Gastrocnemius medialis (tissue), 4 donors: Measurements from ENCODE around the gene APBA2. TPM values are rescaled to one million over a fixed set of nuclear protein-coding genes. Genes with fewer than 3 reads are reported as not detected.

Experiments used
- ATAC-seq, 2 donors: fragments of 150-250 bp; one replicate each; pipeline ENCODE4 v1.9.1; 2016
- DNase-seq, 2 donors: peaks; one replicate each; pipeline ENCODE4 v3.0.0-alpha.2; 2019
- H3K27ac ChIP-seq, 4 donors: fragments of 200-600 bp; sonication (generic); 1 replicate in 1 of 4; 2 replicates in 3 of 4; pipeline ENCODE4 v1.5.1; 2016 to 2018; ENCODE audit warnings: mild to moderate bottlenecking in 2 of 4, moderate library complexity in 1 of 4
- H3K27me3 ChIP-seq, 3 donors: fragments of 200-600 bp; sonication (generic) in 2 of 3; 1 replicate in 1 of 3; 2 replicates in 2 of 3; pipeline versions ENCODE4 v1.5.1 to v1.6.0; 2016 to 2019; ENCODE audit warnings: mild to moderate bottlenecking in 1 of 3, moderate library complexity in 1 of 3
- H3K36me3 ChIP-seq, 2 donors: fragments of 200-600 bp; sonication (generic) in 1 of 2; one replicate each; pipeline ENCODE4 v1.5.1; 2017 to 2018
- H3K4me1 ChIP-seq, 2 donors: fragments of 200-600 bp; sonication (generic) in 1 of 2; one replicate each; pipeline ENCODE4 v1.5.1; 2016 to 2017; ENCODE audit warnings: mild to moderate bottlenecking in 2 of 2
- H3K4me3 ChIP-seq, 4 donors: fragments of 200-600 bp; sonication (generic) in 3 of 4; 1 replicate in 1 of 4; 2 replicates in 3 of 4; pipeline ENCODE4 v1.5.1; 2016 to 2019; ENCODE audit warnings: mild to moderate bottlenecking in 2 of 4
- H3K9me3 ChIP-seq, 3 donors: fragments of 200-600 bp; sonication (generic) in 2 of 3; 1 replicate in 1 of 3; 2 replicates in 2 of 3; pipeline ENCODE4 v1.5.1; 2016 to 2019
- POLR2A ChIP-seq, 2 donors: fragments of 450-650 bp; IDR thresholded peaks; one replicate each; pipeline ENCODE4 v1.6.1; 2017; ENCODE audit warnings: antibody characterized with exemption in 2 of 2, mild to moderate bottlenecking in 2 of 2, moderate library complexity in 2 of 2
- in situ Hi-C, 4 donors: fragments of 200-750 bp; cut with MboI; loops; one replicate each; pipeline versions ENCODE4 v1.15.0 to v1.8.0; 2017; ENCODE audit warnings: low sequenced_read_pairs in 4 of 4
- intact Hi-C: fragments of 100-400 bp; cut with DNase I; formaldehyde crosslinking; loops from one replicate; pipeline ENCODE4 v1.15.1; 2023; ENCODE audit warnings: low total_unique reads
- total RNA-seq, 4 donors: library from RNA; depleted of rRNA; stranded (reverse); fragments of >200 nt; gene quantifications; one replicate each; pipeline versions ENCODE4 v1.1.0 to v1.2.3, GENCODE V29; 2016
- TF ChIP-seq, protein P1 (sequence below), 5 experiments: fragments of 450-650 bp in 3 of 5; fragments of 200-600 bp in 2 of 5; sonication (generic) in 2 of 5; IDR thresholded peaks in 4 of 5; conservative IDR thresholded peaks in 1 of 5; 1 replicate in 4 of 5; 2 replicates in 1 of 5; pipeline ENCODE4 v1.5.1; 2016 to 2019; ENCODE audit warnings: antibody characterized with exemption in 5 of 5, mild to moderate bottlenecking in 3 of 5, moderate library complexity in 3 of 5

APBA2 gene
- total RNA-seq, 4 donors from 2014 or later: 0.19 to 0.31 TPM; not detected in 2

DNA sequence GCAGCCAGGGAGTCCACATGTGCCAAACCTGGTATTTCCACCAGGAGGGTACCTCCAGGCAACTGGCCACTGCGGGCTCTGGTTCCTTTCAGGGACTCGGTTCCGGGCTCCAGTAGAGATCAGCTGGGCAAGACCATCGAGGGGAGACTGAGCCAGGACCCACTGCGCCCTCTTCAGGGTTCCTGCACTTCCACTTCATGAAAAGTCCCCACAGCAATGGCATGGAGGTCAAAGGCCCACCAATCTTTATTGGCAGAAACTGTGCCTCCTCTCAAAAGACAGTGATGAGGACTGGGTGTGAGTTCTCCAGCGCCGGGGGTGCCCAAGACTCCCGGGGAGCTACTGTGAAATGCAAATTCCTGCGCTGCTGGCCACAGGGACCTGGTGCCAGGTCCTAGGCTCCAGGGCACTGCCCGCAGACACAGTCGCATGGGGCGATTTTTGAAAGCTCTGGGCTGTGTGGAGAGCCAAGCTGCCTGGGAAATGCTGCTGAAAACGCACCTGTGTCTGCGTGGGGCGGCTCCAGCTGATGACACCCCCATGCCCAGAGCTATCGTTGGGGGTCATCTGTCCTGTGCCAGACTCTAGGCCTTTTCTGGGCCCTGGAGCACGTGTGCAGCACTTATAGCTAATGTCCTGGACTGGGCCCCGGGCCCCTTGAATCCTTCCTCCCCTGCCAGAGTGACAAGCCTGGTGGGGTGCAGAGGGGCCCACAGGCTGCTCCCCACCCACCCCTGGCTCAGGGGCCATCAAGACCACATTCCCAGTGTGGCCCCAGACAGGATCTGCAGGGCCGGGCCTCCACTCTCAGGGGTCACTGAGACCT lies 239.8 kb downstream of the APBA2 start:
- intact Hi-C loops: no loop called here
- Histone ChIP-seq H3K27me3 (no peaks in the 10 kb centered on the region), H3K4me3 (no peak overlapping the region), H3K9me3 (no peaks in the 10 kb centered on the region), H3K27ac (no peak overlapping the region), H3K4me1 (no peaks in the 10 kb centered on the region), H3K36me3 (no peaks in the 10 kb centered on the region)
- no peak for DNase-seq
- in situ Hi-C loops: no loop called here
- ATAC-seq: no peak
- TF ChIP-seq POLR2A (IDR thresholded peaks at IDR 0.05): no peak
- TF ChIP-seq, protein P1, sequence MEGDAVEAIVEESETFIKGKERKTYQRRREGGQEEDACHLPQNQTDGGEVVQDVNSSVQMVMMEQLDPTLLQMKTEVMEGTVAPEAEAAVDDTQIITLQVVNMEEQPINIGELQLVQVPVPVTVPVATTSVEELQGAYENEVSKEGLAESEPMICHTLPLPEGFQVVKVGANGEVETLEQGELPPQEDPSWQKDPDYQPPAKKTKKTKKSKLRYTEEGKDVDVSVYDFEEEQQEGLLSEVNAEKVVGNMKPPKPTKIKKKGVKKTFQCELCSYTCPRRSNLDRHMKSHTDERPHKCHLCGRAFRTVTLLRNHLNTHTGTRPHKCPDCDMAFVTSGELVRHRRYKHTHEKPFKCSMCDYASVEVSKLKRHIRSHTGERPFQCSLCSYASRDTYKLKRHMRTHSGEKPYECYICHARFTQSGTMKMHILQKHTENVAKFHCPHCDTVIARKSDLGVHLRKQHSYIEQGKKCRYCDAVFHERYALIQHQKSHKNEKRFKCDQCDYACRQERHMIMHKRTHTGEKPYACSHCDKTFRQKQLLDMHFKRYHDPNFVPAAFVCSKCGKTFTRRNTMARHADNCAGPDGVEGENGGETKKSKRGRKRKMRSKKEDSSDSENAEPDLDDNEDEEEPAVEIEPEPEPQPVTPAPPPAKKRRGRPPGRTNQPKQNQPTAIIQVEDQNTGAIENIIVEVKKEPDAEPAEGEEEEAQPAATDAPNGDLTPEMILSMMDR (IDR thresholded peaks at IDR 0.05 in 4 of 5, conservative IDR thresholded peaks at IDR 0.05 in 1 of 5): no peak

DNA sequence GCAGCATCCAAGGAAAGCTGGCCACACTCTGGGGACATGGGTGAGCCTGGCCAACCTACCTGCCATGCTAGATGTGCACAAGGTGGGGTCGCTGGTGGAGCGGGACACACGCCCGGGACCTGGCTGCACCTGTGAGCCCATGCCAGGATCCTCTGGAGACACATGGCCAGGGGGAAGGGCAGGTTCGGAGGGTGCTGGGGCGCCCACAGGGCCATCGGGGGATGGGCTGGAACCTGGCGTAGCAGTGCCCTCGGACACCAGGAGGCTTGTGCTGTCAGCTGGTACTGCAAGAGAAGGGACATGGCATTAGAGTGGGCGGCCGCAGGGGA lies 240.4 kb downstream of the APBA2 start:
- Histone ChIP-seq H3K9me3 (no peaks in the 10 kb centered on the region), H3K4me1 (no peaks in the 10 kb centered on the region), H3K27ac (no peak overlapping the region), H3K36me3 (no peaks in the 10 kb centered on the region), H3K4me3 (no peak overlapping the region), H3K27me3 (no peaks in the 10 kb centered on the region)
- DNase-seq: no peak
- no peak for TF ChIP-seq POLR2A (IDR thresholded peaks at IDR 0.05)
- TF ChIP-seq, protein P1 (IDR thresholded peaks at IDR 0.05 in 4 of 5, conservative IDR thresholded peaks at IDR 0.05 in 1 of 5): no peak
- in situ Hi-C loops (no loop called here), intact Hi-C loops (no loop called here)
- ATAC-seq: no peak

DNA sequence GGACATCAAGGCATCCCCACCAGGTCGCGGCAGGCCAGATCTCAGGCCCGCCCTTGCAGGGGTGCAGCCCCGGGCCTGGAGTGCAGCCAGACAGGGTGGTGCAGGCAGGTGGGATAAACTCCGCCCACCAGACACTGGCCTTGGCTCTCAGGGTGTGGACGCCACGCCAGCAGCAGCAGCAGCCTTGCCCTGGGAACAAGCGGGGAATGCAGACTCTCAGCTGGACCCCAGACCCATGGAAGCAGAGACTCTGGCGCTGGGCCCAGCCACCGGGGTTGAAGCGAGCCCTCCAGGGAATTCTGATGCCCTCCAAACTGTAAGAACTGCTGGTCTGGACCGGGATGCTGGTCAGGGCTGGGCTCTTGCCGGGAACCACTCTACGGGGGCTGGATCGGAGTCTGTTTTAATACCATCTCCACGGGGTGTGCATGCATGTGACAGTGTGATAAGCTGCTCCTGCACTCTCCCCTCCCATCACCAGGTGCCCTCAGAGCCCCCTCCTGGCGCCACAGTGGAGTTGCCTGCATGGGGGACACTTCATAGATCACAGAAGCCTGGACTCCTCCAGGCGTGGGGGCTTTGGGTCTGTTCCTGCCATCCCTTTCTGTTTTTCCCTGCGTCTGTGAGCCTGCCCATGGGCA lies 241.2 kb downstream of the APBA2 start:
- in situ Hi-C loops: no loop called here
- Histone ChIP-seq H3K27me3 (peaks cover 0 to 1% (median 0%) of the 10 kb centered on the region in 3 donors), H3K4me3 (no peak overlapping the region), H3K9me3 (no peaks in the 10 kb centered on the region), H3K4me1 (no peaks in the 10 kb centered on the region), H3K27ac (no peak overlapping the region), H3K36me3 (no peaks in the 10 kb centered on the region)
- no peak for TF ChIP-seq POLR2A (IDR thresholded peaks at IDR 0.05)
- TF ChIP-seq, protein P1 (IDR thresholded peaks at IDR 0.05 in 4 of 5, conservative IDR thresholded peaks at IDR 0.05 in 1 of 5): no peak
- intact Hi-C loops: no loop called here
- ATAC-seq: no peak
- DNase-seq: no peak

DNA sequence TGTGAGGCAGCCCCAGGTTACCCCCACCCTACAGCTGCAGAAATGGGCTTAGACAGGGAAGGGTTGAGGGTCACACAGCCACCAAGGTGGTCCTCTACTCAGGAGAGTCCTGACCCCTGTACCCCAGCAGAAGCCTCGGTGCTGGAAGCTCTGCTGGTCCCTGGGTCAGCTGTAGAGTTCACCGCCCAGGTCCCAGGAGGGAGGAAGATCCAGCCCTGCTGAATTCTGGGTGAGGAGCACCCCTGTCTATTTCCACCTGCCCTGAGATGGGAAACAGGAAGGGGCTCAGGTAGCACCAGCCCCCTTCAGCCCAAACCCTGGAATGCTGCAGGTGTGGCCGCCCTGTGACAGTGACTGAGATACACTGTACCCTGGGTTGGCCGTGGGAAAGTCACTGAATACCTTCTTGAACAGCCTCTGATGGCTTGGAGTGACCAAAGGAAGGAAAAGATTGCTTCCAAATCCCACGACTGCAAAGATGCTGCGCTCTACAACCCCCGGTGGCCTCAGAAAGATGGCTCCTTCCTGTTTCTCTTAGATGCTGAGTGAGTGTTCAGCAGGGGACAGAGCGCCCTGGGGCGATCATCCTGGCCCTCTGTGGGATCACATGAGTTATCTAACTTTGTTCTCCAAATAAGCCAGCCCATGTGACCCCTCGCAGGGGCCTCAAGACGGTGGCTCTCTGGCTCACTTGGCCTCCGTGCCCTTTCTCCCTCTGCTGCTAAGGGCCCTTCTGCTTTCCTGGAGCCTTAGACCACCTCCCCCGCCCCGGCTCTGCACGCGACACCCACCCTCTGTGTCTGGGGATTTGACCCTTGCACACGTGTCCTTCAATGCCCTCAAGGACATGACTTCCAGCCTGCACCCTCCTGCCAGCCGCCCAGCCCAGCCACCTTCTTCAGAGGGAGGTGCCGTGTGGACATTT lies 242.0 kb downstream of the APBA2 start:
- Histone ChIP-seq H3K4me1 (no peaks in the 10 kb centered on the region), H3K9me3 (no peaks in the 10 kb centered on the region), H3K4me3 (no peak overlapping the region), H3K27ac (no peak overlapping the region), H3K27me3 (peaks cover 0 to 4% (median 0%) of the 10 kb centered on the region in 3 donors), H3K36me3 (no peaks in the 10 kb centered on the region)
- TF ChIP-seq, protein P1 (IDR thresholded peaks at IDR 0.05 in 4 of 5, conservative IDR thresholded peaks at IDR 0.05 in 1 of 5): no peak
- TF ChIP-seq POLR2A (IDR thresholded peaks at IDR 0.05): no peak
- intact Hi-C loops: no loop called here
- DNase-seq (no peak), ATAC-seq (no peak)
- in situ Hi-C loops: no loop called here
